Trophoblast cell (in vitro differentiated cells and primary cell): Measurements from ENCODE around the gene ACTN4.

Experiments
- DNase-seq, 2 donors: peaks; one replicate each; pipeline ENCODE4 v3.0.0-alpha.2; 2016
- H2AFZ ChIP-seq: 2 replicates; pipeline ENCODE4 v1.6.1; 2013; ENCODE audit warnings: low read length, moderate library complexity, mild to moderate bottlenecking; ENCODE audit not compliant: insufficient read depth, poor library complexity
- H2AK5ac ChIP-seq: 2 replicates; pipeline ENCODE4 v1.6.1; 2013; ENCODE audit warnings: mild to moderate bottlenecking, low read length
- H2BK120ac ChIP-seq: 2 replicates; pipeline ENCODE4 v1.6.1; 2013; ENCODE audit warnings: low read length, mild to moderate bottlenecking, moderate library complexity; ENCODE audit not compliant: insufficient read depth, poor library complexity
- H2BK12ac ChIP-seq: 2 replicates; pipeline ENCODE4 v1.6.1; 2013; ENCODE audit warnings: mild to moderate bottlenecking, low read length, moderate library complexity
- H2BK5ac ChIP-seq: 2 replicates; pipeline ENCODE4 v1.6.1; 2013; ENCODE audit warnings: low read length, low read depth, moderate library complexity, mild to moderate bottlenecking; ENCODE audit not compliant: poor library complexity
- H3K14ac ChIP-seq: 2 replicates; pipeline ENCODE4 v1.6.1; 2013; ENCODE audit warnings: mild to moderate bottlenecking, low read length
- H3K18ac ChIP-seq: 2 replicates; pipeline ENCODE4 v1.6.1; 2013; ENCODE audit warnings: mild to moderate bottlenecking, low read length
- H3K23ac ChIP-seq: 2 replicates; pipeline ENCODE4 v1.6.1; 2013; ENCODE audit warnings: low read length
- H3K27ac ChIP-seq: 2 replicates; pipeline ENCODE4 v1.5.1; 2013; ENCODE audit warnings: low read depth, mild to moderate bottlenecking, inconsistent platforms, low read length, moderate library complexity
- H3K27me3 ChIP-seq: 2 replicates; pipeline ENCODE4 v1.6.1; 2013; ENCODE audit warnings: inconsistent platforms, mild to moderate bottlenecking, low read length, moderate library complexity; ENCODE audit not compliant: insufficient read depth
- H3K36me3 ChIP-seq, 2 experiments: 1 replicate in 1 of 2; 2 replicates in 1 of 2; pipeline ENCODE4 v1.6.1; 2013; ENCODE audit warnings: low read length in 2 of 2, mild to moderate bottlenecking in 2 of 2, moderate library complexity in 1 of 2; ENCODE audit not compliant: insufficient read depth in 2 of 2, control insufficient read depth in 1 of 2
- H3K4ac ChIP-seq: 2 replicates; pipeline ENCODE4 v1.6.1; 2013; ENCODE audit warnings: low read depth, mild to moderate bottlenecking, low read length, moderate library complexity
- H3K4me1 ChIP-seq, 2 experiments: 1 replicate in 1 of 2; 2 replicates in 1 of 2; pipeline ENCODE4 v1.6.1; 2013; ENCODE audit warnings: low read length in 2 of 2, mild to moderate bottlenecking in 2 of 2, moderate library complexity in 1 of 2; ENCODE audit not compliant: insufficient read depth in 2 of 2, control insufficient read depth in 1 of 2
- H3K4me2 ChIP-seq: 2 replicates; pipeline ENCODE4 v1.6.1; 2013; ENCODE audit warnings: inconsistent platforms, mild to moderate bottlenecking, low read length, moderate library complexity
- H3K4me3 ChIP-seq: 2 replicates; pipeline ENCODE4 v1.5.1; 2013; ENCODE audit warnings: mild to moderate bottlenecking, low read depth, low read length, inconsistent platforms
- H3K79me1 ChIP-seq: one replicate; pipeline ENCODE4 v1.6.1; 2013; ENCODE audit warnings: low read length
- H3K79me2 ChIP-seq: 2 replicates; pipeline ENCODE4 v1.6.1; 2013; ENCODE audit warnings: low read length, mild to moderate bottlenecking; ENCODE audit not compliant: control insufficient read depth, insufficient read depth, poor library complexity
- H3K9ac ChIP-seq: 2 replicates; pipeline ENCODE4 v1.6.1; 2013; ENCODE audit warnings: mild to moderate bottlenecking, low read length
- H3K9me3 ChIP-seq: 2 replicates; pipeline ENCODE4 v1.6.1; 2013; ENCODE audit warnings: low read depth, mild to moderate bottlenecking, control low read depth, inconsistent platforms, low read length; ENCODE audit not compliant: insufficient read depth
- H4K12ac ChIP-seq: 2 replicates; pipeline ENCODE4 v1.6.1; 2013; ENCODE audit warnings: low read depth, mild to moderate bottlenecking, low read length, moderate library complexity
- H4K8ac ChIP-seq: 2 replicates; pipeline ENCODE4 v1.6.1; 2013; ENCODE audit warnings: low read depth, mild to moderate bottlenecking, low read length, moderate library complexity
- H4K91ac ChIP-seq: one replicate; pipeline ENCODE4 v1.6.1; 2013; ENCODE audit warnings: low read depth, mild to moderate bottlenecking, low read length, moderate library complexity
- WGBS: extraction: QIAGEN DNeasy Blood & Tissue Kit; methylation state at CpG from one replicate; pipeline ENCODE4 v1.1.7; 2013; ENCODE audit warnings: missing lambda C conversion rate; ENCODE audit not compliant: insufficient read length, insufficient coverage; ENCODE audit errors: extremely low coverage; 5-methylcytosine and 5-hydroxymethylcytosine counted together

Gene ACTN4

DNA sequence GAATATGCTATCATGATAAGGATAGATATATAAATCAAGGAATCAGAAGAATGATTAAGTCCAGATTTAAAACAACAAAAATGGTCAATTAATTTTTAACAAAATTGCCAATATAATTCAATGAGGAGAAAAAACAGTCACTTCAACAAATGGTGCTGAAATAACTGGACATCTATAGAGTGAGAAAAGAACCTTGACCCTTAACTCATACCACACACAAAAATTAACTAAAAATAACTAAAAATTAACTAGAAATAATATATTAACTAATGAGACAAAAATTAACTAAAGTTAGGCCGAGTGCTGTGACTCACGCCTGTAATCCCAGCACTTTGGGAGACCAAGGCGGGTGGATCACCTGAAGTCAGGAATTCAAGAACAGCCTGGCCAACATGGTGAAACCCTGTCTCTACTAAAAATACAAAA is 116.4 kb downstream of the ACTN4 start:
- Histone ChIP-seq H3K27ac (no peak overlapping the region), H3K4me2 (no peak overlapping the region), H3K27me3 (no peaks in the 10 kb centered on the region), H3K9ac (no peak overlapping the region), H2AFZ (no peak overlapping the region), H3K9me3 (no peaks in the 10 kb centered on the region), H3K14ac (no peak overlapping the region), H4K12ac (no peak overlapping the region), H2AK5ac (no peak overlapping the region), H3K18ac (no peak overlapping the region), H3K79me1 (no peaks in the 10 kb centered on the region), H2BK12ac (no peak overlapping the region), H3K23ac (no peak overlapping the region), H3K4me3 (no peak overlapping the region), H3K79me2 (no peaks in the 10 kb centered on the region), H2BK120ac (no peak overlapping the region), H2BK5ac (no peak overlapping the region), H3K36me3 (no peaks in the 10 kb centered on the region), H3K4me1 (no peaks in the 10 kb centered on the region), H4K8ac (no peak overlapping the region), H4K91ac (no peak overlapping the region), H3K4ac (no peak overlapping the region)
- no CpG with 5 or more reads among the region's 3 CpGs for WGBS
- no peak for DNase-seq

DNA sequence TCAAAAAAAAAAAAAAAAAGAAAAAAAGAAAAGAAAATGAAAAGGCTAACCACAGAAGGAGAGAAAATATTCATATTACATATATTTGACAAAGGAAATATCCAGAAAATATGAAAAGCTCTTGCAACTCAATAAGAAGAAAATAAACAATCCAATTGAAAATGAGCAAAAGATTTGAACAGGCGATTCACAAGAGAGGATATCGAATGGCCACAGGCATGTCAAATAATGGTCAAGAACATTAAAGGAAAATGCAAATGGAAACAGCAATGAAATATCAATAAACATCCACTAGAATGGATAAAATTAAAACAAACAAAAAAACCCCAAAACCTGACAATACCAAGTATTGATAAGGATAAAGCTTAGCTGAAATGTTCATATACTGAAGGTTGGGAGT is 117.8 kb downstream of the ACTN4 start:
- H3K4me2 ChIP-seq, result no peak overlapping the region
- no peak overlapping the region for H2BK12ac ChIP-seq
- no peak overlapping the region for H2AFZ ChIP-seq
- no peak overlapping the region for H2AK5ac ChIP-seq
- no peak overlapping the region for H4K91ac ChIP-seq
- H3K9ac ChIP-seq, result no peak overlapping the region
- no peak overlapping the region for H3K23ac ChIP-seq
- H4K8ac ChIP-seq, result no peak overlapping the region
- peaks cover 2% of the 10 kb centered on the region for H3K79me1 ChIP-seq
- no peaks in the 10 kb centered on the region for H3K79me2 ChIP-seq
- no peaks in the 10 kb centered on the region for H3K27me3 ChIP-seq
- H3K4ac ChIP-seq, result no peak overlapping the region
- H2BK120ac ChIP-seq, result no peak overlapping the region
- H3K36me3 ChIP-seq, result no peaks in the 10 kb centered on the region
- H3K4me3 ChIP-seq, result no peak overlapping the region
- no peak overlapping the region for H4K12ac ChIP-seq
- H3K27ac ChIP-seq, result no peak overlapping the region
- no CpG with 5 or more reads among the region's 2 CpGs for WGBS
- no peak overlapping the region for H3K14ac ChIP-seq
- H2BK5ac ChIP-seq, result no peak overlapping the region
- DNase-seq, result no peak
- no peak overlapping the region for H3K18ac ChIP-seq
- H3K9me3 ChIP-seq, result no peaks in the 10 kb centered on the region
- peaks cover 0 to 2% of the 10 kb centered on the region in 2 experiments for H3K4me1 ChIP-seq

DNA sequence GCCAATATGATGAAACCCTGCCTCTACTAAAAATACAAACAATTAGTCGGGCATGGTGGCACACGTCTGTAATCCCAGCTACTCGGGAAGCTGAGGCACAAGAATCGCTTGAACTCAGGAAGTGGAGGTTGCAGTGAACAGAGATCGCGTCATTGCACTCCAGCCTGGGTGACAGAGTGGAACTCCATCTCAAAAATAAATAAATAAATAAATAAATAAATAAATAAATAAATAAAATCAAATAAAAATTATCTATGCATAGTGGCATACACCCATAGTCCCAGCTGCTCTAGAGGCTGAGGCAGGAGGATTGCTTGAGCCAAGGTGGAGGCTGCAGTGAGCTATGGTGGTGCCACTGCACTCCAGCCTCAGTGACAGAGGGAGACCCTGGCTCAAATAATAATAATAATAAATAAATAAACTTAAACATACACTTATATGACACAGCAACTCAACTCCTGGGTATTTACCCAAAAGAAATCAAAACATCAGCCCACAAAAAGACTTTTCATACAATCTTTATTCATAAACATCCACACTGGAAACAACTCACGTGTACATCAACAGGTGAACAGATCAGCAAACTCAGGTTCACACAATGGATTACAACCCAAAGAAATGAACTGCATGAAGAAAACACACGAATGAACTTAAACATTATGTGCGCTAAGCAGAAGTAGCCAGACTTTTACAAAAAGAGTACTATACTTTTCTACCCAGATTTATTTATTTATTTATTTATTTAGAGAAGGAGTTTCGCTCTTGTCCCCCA is 119.0 kb downstream of the ACTN4 start:
- Histone ChIP-seq H4K8ac (no peak overlapping the region), H2BK12ac (no peak overlapping the region), H3K4me1 (peaks cover 0 to 2% of the 10 kb centered on the region in 2 experiments), H3K23ac (no peak overlapping the region), H3K4ac (no peak overlapping the region), H3K79me2 (no peaks in the 10 kb centered on the region), H3K18ac (no peak overlapping the region), H3K9me3 (no peaks in the 10 kb centered on the region), H2BK5ac (no peak overlapping the region), H3K36me3 (no peaks in the 10 kb centered on the region), H3K4me3 (no peak overlapping the region), H2AK5ac (no peak overlapping the region), H2AFZ (no peak overlapping the region), H4K12ac (no peak overlapping the region), H3K9ac (no peak overlapping the region), H3K27me3 (no peaks in the 10 kb centered on the region), H3K14ac (no peak overlapping the region), H2BK120ac (no peak overlapping the region), H3K27ac (no peak overlapping the region), H4K91ac (no peak overlapping the region), H3K4me2 (no peak overlapping the region), H3K79me1 (peaks cover 2% of the 10 kb centered on the region)
- DNase-seq, result no peak
- no CpG with 5 or more reads among the region's 10 CpGs for WGBS

DNA sequence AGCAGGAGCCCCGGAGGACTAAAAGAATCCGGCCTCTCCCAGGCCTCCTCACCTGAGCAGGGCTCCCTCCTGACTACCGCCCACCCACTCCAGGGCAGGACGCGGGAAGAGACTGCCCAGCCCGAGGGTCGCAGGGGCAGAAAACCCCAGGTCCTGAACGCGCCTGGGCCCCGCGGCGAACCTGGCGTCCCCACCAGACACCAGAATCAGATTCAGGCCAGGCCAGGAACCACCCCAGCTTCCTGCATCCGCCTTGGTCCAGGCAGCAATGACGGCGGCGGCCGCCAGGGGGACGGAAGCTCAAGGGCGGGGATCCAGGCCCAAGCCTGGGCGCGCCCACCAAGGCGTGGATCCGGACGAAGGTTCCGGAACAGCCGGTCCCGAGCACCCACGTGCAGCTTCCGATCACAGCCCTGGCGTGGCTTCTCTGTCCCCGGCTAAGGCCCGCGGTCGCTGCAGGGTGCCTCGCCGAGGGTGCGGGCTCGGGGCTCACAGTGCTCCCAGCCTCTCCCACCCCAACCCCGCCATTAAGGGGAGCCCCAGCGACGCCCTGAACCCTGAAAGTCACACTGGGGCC is 122.3 kb downstream of the ACTN4 start:
- Histone ChIP-seq H3K4ac (no peak overlapping the region), H3K27me3 (no peaks in the 10 kb centered on the region), H2BK120ac (no peak overlapping the region), H3K4me1 (peaks cover 0 to 2% of the 10 kb centered on the region in 2 experiments), H3K4me2 (no peak overlapping the region), H3K18ac (no peak overlapping the region), H3K4me3 (no peak overlapping the region), H3K36me3 (no peaks in the 10 kb centered on the region), H2BK12ac (no peak overlapping the region), H3K79me1 (peaks cover 2% of the 10 kb centered on the region), H4K12ac (peak overlapping the region; percentile 59), H3K27ac (no peak overlapping the region), H4K91ac (peak overlapping the region; percentile 70), H3K79me2 (no peaks in the 10 kb centered on the region), H3K9me3 (no peaks in the 10 kb centered on the region), H3K9ac (no peak overlapping the region), H2BK5ac (no peak overlapping the region), H4K8ac (peak overlapping the region; percentile 57), H3K23ac (no peak overlapping the region), H3K14ac (peak overlapping the region; percentile 29), H2AFZ (peak overlapping the region; percentile 79), H2AK5ac (no peak overlapping the region)
- WGBS, result no CpG with 5 or more reads among the region's 42 CpGs
- DNase-seq, result peak; percentile 39 to 84
